Glutamatergic neuron (in vitro differentiated cells): Measurements from ENCODE around the gene ICAM5. TPM values are rescaled to one million over a fixed set of nuclear protein-coding genes. Genes with fewer than 3 reads are reported as not detected.

Source experiments
- DNase-seq: peaks from one replicate; pipeline ENCODE4 v3.0.0; 2022
- H3K27ac Mint-ChIP-seq: one replicate; pipeline ENCODE4 v1.8.0; 2020; ENCODE audit warnings: mild to moderate bottlenecking, mixed read lengths, inconsistent platforms; ENCODE audit not compliant: unreplicated experiment
- H3K27me3 Mint-ChIP-seq: one replicate; pipeline ENCODE4 v1.8.0; 2020; ENCODE audit warnings: mild to moderate bottlenecking, moderate library complexity, mixed read lengths, inconsistent platforms; ENCODE audit not compliant: unreplicated experiment
- H3K36me3 Mint-ChIP-seq: one replicate; pipeline ENCODE4 v1.8.0; 2020; ENCODE audit warnings: mild to moderate bottlenecking, mixed read lengths, inconsistent platforms; ENCODE audit not compliant: unreplicated experiment
- H3K4me1 Mint-ChIP-seq: one replicate; pipeline ENCODE4 v1.8.0; 2020; ENCODE audit warnings: mild to moderate bottlenecking, low read depth, mixed read lengths, inconsistent platforms; ENCODE audit not compliant: unreplicated experiment
- H3K4me3 Mint-ChIP-seq: one replicate; pipeline ENCODE4 v1.8.0; 2020; ENCODE audit warnings: mild to moderate bottlenecking, mixed read lengths, inconsistent platforms; ENCODE audit not compliant: unreplicated experiment
- H3K9me3 Mint-ChIP-seq: one replicate; pipeline ENCODE4 v1.8.0; 2020; ENCODE audit warnings: mild to moderate bottlenecking, moderate library complexity, mixed read lengths, inconsistent platforms; ENCODE audit not compliant: unreplicated experiment
- CTCF ChIP-seq: fragments of 200-600 bp; sonication (generic); IDR thresholded peaks from one replicate; pipeline ENCODE4 v1.5.0; 2021; ENCODE audit not compliant: partially characterized antibody, unreplicated experiment
- total RNA-seq: library from RNA; stranded (reverse); fragmentation: NEBNext Ultra II Directional; extraction: Animal tissue kit (Norgen Biotek cat#: 25700); gene quantifications from one replicate; pipeline ENCODE4 v1.2.1, GENCODE V29; 2021; ENCODE audit not compliant: unreplicated experiment

Gene ICAM5
- total RNA-seq, 1 donor from 2014 or later: 3.6 TPM

DNA sequence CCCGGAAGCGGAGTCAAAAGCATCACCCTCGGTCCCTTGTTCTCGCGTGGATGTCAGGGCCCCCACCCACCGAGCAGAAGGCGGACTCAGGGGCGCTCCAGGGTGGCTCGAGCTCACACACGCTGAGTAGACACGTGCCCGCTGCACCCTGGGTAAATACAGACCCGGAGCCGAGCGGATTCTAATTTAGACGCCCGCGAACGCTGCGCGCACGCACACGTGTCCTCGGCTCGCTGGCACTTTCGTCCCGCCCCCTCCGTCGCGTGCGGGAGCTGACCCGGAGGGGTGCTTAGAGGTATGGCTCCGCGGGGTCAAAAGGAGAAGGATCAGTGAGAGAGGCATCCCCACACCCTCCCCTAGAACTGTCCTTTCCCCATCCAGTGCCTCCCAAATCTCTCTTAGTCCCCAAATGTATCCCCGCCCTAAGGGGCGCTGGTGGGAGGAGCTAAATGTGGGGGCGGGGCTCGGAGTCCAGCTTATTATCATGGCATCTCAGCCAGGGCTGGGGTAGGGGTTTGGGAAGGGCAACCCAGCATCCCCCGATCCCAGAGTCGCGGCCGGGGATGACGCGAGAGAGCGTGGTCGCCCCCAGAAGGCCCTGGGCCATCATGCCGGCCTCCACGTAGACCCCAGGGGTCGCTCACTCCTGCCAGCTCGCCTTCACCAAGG lies 451 bp upstream of the ICAM5 start:
- peak overlapping the region; percentile 31 for H3K4me3 Mint-ChIP-seq
- H3K4me1 Mint-ChIP-seq: peaks cover 5% of the 10 kb centered on the region
- DNase-seq: peak; percentile 46
- TF ChIP-seq CTCF: no peak
- H3K27ac Mint-ChIP-seq: no peak overlapping the region
- no peaks in the 10 kb centered on the region for H3K36me3 Mint-ChIP-seq
- peaks cover 14% of the 10 kb centered on the region for H3K9me3 Mint-ChIP-seq
- H3K27me3 Mint-ChIP-seq: peaks cover 34% of the 10 kb centered on the region

GRCh38 chr19:10290357-10290875 lies 664 bp downstream of the ICAM5 start:
- no peak overlapping the region for H3K27ac Mint-ChIP-seq
- H3K27me3 Mint-ChIP-seq: peaks cover 38% of the 10 kb centered on the region
- H3K9me3 Mint-ChIP-seq: peaks cover 12% of the 10 kb centered on the region
- no peak for TF ChIP-seq CTCF
- peaks cover 5% of the 10 kb centered on the region for H3K4me1 Mint-ChIP-seq
- no peaks in the 10 kb centered on the region for H3K36me3 Mint-ChIP-seq
- H3K4me3 Mint-ChIP-seq: peak overlapping the region; percentile 74
- no peak for DNase-seq

DNA sequence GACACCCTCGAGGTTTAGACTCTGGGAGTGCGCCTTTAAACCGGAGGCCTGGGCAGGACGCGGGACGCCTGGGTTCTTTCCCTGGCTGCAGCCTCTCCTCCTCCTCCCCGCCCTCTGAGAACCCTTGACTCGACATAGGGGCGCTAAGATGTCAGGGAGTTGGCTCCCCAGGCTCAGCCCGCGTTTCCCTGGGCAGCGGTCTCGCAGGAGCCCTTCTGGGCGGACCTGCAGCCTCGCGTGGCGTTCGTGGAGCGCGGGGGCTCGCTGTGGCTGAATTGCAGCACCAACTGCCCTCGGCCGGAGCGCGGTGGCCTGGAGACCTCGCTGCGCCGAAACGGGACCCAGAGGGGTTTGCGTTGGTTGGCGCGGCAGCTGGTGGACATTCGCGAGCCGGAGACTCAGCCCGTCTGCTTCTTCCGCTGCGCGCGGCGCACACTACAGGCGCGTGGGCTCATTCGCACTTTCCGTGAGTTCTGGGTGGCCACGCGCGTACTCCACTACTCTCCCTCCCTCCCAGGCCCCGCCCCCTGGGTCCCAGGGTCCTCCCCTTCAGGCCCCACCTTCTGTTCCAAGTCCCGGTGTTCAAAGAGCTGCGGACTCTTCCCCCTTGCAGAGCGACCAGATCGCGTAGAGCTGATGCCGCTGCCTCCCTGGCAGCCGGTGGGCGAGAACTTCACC lies 1.3 kb downstream of the ICAM5 start:
- H3K4me3 Mint-ChIP-seq: peak overlapping the region; percentile 84
- DNase-seq: peak; percentile 65

DNA sequence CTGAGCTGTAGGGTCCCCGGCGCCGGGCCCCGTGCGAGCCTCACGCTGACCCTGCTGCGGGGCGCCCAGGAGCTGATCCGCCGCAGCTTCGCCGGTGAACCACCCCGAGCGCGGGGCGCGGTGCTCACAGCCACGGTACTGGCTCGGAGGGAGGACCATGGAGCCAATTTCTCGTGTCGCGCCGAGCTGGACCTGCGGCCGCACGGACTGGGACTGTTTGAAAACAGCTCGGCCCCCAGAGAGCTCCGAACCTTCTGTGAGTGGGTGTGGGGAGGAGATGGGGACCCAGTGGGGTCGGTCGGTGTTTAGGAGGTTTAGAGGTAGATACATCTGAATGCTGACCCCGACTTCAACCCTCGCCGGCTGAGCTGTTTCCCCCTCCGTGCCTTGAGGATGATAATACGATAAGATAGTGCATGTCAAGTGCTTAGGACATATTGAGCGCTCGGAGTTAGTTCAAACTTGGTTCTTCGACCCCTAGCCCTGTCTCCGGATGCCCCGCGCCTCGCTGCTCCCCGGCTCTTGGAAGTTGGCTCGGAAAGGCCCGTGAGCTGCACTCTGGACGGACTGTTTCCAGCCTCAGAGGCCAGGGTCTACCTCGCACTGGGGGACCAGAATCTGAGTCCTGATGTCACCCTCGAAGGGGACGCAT lies 1.9 kb downstream of the ICAM5 start:
- Mint-ChIP-seq H3K27ac (no peak overlapping the region), H3K9me3 (peaks cover 12% of the 10 kb centered on the region), H3K36me3 (no peaks in the 10 kb centered on the region), H3K27me3 (peaks cover 38% of the 10 kb centered on the region), H3K4me1 (peaks cover 5% of the 10 kb centered on the region), H3K4me3 (peak overlapping the region; percentile 84)
- TF ChIP-seq CTCF: no peak
- no peak for DNase-seq

More for the DNA sequence above, 1.3 kb downstream of the ICAM5 start:
- Mint-ChIP-seq H3K9me3 (peaks cover 12% of the 10 kb centered on the region), H3K27ac (no peak overlapping the region), H3K27me3 (peaks cover 41% of the 10 kb centered on the region), H3K36me3 (no peaks in the 10 kb centered on the region), H3K4me1 (peaks cover 5% of the 10 kb centered on the region)
- TF ChIP-seq CTCF: no peak
